GM18505 (cell line): ENCODE data around the gene FILIP1L.

Experiments used
- ATAC-seq: cut with Tn5 transposase; IDR thresholded peaks from one replicate; pipeline ENCODE4 v1.9.1; 2021; ENCODE audit not compliant: unreplicated experiment
- POLR2A ChIP-seq: IDR thresholded peaks from 4 replicates; pipeline ENCODE4 v1.6.1; 2011; ENCODE audit warnings: borderline replicate concordance; ENCODE audit not compliant: insufficient read depth, insufficient read length; ENCODE audit errors: extremely low read depth

FILIP1L gene

GRCh38 chr3:100047455-100048141 is 66.7 kb downstream of the FILIP1L start:
- no peak for TF ChIP-seq POLR2A
- ATAC-seq: peak; percentile 69

- TF ChIP-seq POLR2A: no peak
- ATAC-seq: no peak
Measured at GRCh38 chr3:100046986-100047385, 67.3 kb downstream of the FILIP1L start.

GRCh38 chr3:100045696-100046095 is 68.6 kb downstream of the FILIP1L start:
- no peak for ATAC-seq
- TF ChIP-seq POLR2A: no peak

- TF ChIP-seq POLR2A: no peak
- peak; percentile 73 for ATAC-seq
Measured at GRCh38 chr3:100044369-100044768, 69.9 kb downstream of the FILIP1L start.

- no peak for TF ChIP-seq POLR2A
- no peak for ATAC-seq
Measured at GRCh38 chr3:100043271-100043670, 71.0 kb downstream of the FILIP1L start.

- ATAC-seq: no peak
- no peak for TF ChIP-seq POLR2A
Measured at GRCh38 chr3:100042166-100042981, 71.9 kb downstream of the FILIP1L start.

- no peak for TF ChIP-seq POLR2A
- ATAC-seq: no peak
Measured at GRCh38 chr3:100041328-100041749, 73.0 kb downstream of the FILIP1L start.

GRCh38 chr3:100040451-100041225 is 73.7 kb downstream of the FILIP1L start:
- TF ChIP-seq POLR2A: no peak
- no peak for ATAC-seq

GRCh38 chr3:100039075-100039474 is 75.2 kb downstream of the FILIP1L start:
- TF ChIP-seq POLR2A: no peak
- ATAC-seq: no peak

- TF ChIP-seq POLR2A: no peak
- no peak for ATAC-seq
Measured at GRCh38 chr3:100033903-100034471, 80.3 kb downstream of the FILIP1L start.

GRCh38 chr3:100033184-100033583 is 81.1 kb downstream of the FILIP1L start:
- TF ChIP-seq POLR2A: no peak
- no peak for ATAC-seq

GRCh38 chr3:100032243-100032642 is 82.1 kb downstream of the FILIP1L start:
- TF ChIP-seq POLR2A: no peak
- ATAC-seq: no peak

GRCh38 chr3:100030914-100031425 is 83.3 kb downstream of the FILIP1L start:
- ATAC-seq: no peak

More at GRCh38 chr3:100030914-100031425, 83.3 kb downstream of the FILIP1L start:
- no peak for TF ChIP-seq POLR2A
